ENCODE measurements around the gene TEX53.

The TEX53 gene

DNA sequence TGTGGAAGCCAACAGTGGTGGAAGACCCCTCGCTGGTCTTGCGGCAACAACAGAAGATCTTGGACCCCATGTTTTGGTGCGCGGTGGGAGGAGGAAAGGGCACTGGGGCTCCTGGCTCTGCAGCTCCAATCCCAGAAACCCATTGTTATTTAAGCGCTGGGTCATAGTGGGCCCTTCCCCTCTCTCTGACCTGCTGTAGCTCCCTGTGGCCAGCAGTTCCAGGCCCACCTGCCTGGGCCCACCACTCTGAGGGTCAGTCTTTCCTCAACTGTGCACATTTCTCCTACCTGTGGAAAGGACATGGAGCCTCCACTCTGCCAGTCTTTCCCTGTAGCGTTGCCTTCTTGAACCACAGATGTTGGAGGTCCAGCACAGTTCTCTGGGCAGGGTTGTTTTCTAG is at the start of gene TEX53:
Gene TEX53, minus strand, starts transcription at position 101 of the 400 bp plus-strand sequence. Its CDS starts 31 bp downstream, at position 70.
- DNase-seq: no peak

DNA sequence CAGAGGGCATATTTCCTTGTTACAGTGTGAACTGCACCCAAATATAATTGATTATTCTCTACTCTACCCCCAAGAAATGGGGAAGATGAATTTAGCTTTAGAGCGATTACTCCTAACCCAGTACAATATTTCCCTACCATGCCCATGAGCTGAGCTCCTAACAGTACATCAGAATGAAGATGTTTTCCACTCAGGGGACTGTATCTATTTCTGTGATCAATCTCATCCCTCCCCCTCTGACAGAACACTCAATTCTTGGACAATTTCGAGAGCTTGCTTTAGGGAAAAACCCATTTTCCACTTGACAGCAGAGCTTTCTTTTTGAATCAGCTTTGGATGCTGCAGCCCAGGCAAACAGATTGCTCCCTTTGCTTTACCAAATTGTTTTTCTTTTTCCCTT is 49.1 kb upstream of the TEX53 start:
- DNase-seq: no peak

DNA sequence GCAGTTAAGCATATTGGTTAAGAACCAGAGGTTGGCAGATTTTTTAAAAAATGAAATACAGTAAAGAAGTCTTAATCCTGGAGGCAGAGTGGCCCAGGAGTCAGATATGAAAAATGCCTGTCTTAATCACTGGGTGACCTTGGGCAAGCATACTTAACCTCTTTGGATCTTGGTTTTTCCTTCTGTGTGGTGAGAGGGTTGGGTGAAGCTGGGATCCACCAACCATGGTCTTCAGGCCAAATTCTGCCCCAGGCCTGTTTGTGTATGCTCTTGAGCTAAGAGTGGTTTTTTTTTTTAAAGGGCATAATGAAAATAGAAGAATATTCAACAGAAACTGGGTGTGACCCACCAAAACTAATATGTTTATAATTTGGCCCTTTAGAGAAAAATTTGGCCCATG is 44.4 kb upstream of the TEX53 start:
- no peak for DNase-seq

DNA sequence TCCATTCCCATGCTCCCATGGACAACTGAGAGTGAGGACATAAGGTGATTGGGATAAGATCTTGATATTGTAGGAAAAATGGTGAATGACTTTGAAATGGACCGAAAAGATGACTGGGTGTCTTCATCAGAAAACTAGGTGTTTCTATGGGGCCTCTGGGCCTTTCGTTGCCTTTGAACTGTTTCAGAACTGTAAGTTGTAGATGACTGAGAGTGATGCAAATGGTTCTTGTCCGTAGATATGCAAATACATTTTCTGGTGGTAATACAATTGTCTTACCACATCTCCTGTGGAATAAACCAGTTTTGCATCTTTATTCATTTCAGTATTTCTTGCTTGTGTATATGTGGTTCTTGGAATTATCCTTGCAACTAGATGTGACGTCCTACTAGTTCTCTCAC is 40.3 kb upstream of the TEX53 start:
- no peak for DNase-seq

DNA sequence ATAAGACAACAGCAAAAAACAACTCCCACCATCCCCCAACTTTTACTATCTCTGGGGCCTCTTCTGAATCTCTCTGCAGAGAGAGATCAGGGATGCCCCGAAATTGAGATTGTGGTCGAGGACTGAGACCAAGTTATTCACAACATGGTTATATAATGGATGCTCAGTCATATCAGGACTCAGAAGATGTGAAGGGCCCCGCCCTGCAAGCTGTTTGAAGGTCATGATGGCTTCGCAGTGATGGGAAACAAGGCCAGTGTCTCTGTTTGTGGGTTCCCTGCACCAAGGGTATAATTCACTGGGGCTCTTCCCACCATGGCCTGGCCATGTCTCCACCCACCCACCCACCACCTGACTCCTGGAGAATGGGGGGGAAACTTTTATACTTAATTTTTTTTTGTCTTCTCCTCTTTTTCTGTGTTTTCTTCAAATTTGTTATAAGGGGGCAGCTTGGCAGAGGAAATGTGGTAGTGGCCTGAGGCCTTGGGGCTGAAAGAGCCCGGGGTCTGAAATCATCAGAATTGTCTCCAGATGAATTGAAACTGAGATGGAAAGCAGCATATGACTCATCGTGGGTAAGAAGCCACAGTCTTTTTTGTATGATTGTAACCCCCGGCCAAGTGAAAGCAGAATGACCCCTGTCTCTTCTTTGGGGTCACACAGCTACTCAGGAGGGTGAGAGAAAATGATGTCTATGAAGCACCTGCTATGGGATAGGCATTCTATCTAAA is 39.4 kb upstream of the TEX53 start:
- DNase-seq: peak; percentile 79

DNA sequence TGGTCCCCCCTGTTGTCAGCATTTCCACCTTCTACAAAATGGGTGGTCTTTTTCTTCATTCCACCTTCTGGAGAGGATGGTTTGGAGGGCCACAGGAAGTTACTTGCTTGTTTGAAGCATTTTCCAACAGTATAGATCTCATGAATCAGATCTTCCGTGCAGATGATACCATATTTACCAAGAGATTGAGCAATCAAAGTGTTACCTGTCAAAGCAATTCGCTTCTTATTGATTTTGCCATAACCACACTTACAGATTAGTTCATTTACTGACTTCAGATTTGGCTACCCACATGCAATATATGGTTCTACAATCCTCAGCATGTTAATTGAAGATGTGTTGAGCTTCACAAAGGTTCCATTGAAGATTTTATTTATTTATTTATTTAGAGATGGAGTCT is 38.3 kb upstream of the TEX53 start:
- DNase-seq: no peak

DNA sequence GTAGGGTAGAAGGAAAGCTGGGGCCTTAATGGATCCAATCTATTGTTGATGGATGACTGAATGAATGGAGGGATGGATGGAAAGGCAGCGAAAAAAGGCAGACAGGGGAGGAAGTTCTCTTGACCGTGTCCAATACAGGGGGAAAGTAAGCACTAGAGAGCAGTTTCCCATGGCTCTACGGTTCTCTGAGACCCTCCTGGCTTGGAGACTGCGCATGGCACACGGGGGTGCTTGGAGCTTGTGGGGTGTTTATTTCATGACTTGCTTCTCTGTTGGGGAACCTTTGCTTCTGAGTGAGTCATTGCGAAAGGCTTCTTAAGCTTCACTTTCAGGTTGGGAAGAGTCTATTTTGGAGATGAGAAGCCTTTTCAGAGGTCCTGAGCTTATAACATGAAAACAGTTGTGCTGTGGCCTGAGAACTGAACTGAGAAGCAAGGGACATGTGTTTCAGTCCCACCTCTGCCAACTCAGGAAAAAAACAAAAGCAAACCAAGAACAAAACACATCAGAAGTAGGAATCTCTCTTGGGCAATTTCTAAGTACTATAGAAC is 37.2 kb upstream of the TEX53 start:
- DNase-seq: no peak

DNA sequence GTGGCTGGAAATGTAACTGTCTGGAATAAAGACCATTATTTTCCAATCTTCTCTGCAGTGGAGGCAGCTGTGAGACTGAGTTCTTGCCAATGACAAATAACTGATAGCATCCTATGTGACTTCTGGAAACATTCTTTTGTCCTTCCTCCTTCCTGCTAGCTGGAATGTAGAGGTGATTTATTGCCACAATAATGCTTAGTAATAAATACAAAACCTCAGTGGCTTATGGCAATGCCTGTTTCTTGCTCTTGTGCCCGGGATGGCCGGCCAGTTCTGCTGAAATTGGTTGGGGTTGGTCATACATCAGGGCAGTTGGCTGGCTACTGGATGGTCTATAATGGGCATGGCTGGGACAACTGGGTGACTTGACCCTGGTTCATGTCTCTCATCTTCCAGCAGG is 36.5 kb upstream of the TEX53 start:
- no peak for DNase-seq

DNA sequence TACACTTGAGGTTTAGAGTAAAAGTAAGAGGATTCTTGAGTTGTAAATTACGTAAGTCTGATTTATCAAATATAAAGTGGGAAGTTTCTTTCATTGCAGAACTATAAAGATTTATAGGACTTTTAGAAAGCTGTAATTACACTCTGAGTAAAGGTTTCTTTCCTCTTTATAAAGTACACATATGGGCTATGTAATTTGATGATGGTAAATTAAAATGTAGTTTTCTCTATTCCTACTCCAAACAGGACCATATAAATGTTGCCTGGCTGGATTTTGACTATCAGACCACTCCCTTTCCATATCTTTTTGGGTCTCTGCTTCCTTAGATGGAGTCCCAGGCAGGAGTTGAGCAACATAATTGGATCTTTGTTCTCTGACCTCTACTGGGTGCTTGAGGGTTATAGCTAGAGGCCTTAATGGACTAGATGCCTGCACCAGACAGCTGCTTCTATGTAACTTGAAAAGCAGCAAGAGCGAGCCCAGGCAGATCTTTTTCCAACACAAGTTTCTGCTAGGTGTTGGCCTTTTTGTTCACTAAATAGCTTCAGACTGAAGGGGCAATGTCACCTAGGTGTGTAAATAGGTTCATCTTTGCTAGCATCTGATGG is 35.7 kb upstream of the TEX53 start:
- DNase-seq: no peak

DNA sequence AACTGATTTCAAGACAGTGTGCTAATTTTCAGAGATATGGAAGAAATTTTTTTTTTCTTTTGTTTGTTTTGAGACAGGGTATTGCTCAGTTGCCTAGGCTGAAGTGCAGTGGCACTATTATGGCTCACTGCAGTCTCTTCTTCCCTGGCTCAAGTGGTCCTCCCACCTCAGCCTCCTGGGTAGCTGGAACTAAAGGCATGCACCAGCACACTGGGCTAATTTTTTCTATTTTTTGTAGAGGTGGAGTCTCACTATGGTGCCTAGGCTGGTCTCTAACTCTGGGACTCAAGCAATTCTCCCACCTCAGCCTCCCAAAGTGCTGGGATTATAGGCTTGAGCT is 34.3 kb upstream of the TEX53 start:
- DNase-seq: no peak

DNA sequence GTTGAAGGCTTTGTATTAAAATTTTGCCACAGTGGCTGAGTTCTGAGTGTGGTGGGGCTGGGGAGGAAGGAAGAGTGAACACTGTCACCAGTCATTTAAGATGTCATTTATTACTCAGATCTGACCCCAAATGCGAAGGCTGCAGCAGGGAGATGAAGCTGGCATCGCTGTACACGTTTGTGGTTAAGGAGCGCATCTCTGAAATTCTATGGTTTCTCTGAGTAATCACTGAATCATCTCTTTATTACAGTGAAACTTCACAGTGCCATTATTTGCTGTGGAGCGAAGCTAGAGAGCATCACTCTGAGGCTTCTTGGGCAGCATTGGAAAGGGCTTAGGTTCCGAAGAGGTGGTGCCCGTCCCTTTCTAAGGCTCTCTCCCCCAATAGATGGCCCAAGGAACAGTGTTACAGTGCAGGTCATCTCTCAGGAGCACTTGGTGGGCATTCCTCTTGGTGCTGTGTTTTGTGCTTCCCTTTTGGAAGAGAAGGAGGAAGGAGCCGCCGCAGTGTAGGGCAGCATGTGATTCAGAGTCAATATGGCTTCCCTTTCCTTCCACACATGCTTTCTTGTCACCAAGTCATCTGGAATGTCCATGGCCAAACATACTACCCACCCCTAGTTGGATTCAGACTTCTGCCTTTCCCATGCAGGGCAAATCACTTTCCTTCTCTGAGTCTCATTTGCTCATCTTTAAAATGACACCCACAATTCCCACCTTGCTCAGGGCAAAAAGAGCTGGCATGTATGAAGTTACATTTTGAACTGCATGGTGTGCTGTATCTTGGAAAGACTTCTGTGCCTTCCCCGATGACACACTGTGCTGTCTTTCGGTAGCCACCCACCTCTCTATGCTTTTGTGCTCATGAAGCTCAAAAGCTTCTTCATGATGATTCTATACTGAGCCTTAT is 33.7 kb upstream of the TEX53 start:
- peak; percentile 73 for DNase-seq

DNA sequence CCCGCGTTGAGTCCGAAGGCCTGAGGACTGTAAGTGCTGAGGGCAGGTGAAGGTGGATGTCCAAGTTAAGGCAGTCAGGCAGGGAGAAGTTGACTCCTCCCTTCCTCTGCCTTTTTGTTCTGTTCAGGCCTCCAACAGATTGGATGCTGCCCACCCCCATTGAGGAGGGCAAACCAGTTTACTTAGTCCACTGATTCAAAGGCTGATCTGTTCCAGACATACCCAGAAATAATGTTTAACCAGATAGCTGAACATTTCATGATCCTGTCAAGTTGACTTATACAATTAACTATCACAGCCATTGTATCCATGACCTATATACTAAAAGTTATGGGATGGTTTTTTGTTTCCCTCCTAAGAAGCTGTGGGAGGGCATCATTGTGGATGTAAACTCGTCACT is 32.7 kb upstream of the TEX53 start:
- no peak for DNase-seq

DNA sequence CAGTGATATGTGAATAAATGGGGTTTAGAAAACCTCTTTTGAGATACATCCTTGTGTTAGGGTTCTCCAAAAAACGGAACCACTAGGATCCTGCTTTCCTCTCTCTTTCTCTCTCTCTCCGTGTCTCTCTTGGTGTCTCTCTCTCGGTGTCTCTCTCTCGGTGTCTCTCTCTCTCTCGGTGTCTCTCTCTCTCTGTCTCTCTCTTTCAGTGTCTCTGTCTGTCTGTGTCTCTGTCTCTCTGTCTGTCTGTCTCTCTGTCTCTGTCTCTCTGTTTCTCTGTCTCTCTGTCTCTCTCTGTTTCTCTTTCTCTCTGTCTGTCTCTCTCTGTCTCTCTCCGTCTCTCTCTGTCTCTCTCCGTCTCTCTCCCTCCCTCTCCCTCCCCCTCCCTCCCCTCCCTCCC is 32.2 kb upstream of the TEX53 start:
- DNase-seq: no peak

DNA sequence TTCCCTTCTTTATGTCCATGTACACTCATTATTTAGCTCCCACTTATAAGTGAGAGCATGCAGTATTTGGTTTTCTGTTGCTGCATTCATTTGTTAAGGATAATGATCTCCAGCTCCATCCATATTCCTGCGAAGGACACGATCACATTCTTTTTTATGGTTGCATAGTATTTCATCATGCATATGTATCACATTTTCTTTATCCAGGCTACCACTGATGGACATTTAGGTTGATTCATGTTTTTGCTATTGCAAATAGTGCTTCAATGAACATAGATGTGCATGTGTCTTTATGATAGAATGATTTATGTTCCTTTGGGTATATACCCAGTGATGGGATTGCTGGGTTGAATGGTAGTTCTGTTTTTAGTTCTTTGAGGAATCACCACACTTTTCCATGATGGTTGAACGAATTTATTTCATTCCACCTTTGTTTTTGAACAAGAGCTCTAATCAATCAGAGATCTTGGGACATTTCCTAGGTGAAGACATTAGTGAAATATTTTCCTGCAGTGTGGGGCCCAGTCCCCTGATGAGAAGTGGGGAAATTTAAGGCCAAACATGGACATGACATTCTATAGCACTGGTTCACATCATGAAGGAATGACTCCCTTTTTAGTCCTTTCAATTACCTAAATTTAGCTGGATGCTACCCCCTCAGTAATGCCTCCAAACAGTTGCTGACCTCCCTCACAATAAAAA is 31.5 kb upstream of the TEX53 start:
- no peak for DNase-seq

DNA sequence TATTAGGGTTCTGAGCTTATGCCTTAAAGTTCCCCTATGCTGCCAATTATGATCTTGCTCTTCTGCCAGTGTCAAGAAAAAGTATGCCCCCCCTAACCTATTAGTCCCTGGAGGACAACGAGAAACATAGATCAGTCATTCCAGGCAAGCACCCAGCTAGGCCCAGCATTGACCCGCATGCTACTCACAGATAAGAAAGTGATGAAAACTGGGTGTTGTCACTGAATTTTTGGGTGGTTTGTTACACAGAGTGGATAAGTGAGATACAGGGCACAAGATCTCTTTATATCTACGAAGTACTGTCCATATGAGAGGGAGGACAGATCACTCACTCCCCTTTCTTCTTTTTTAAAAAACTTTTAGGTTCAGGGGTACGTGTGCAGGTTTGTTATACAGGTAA is 30.8 kb upstream of the TEX53 start:
- DNase-seq: no peak

DNA sequence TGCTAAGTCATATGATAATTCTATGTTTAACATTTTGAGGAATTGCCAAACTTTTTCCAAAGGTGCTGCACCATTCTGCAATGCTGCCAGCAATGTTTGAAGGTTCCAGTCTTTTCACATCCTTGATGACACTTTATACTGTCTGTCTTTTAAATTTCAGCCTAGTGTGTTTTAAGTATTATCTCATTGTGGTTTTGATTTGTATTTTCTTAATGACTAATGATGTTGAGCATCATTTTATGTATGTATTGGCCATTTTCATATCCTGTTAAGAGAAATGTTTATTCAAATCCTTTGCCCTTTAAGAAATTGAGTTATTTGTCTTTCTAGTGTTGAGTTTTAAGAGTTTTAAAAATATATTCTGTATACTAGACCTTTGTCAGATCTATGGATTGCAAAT is 29.4 kb upstream of the TEX53 start:
- DNase-seq: no peak

DNA sequence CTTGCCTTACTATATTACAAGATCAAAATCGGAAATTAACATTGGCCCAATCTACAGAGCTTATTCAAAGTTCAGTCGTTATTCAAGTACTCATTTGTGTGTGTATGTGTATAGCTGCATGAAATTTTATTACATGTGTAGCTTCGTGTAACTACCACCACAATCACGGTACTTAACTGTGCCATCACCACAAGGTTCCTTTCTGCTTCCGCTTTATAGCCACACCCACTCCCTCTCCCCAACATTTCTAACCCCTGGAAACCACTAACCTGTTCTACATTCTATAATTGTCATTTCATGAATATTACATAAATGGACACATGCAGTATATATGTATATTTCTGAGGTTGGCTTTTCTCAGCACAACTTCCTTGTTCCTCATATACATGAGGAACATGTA is 28.3 kb upstream of the TEX53 start:
- DNase-seq: no peak

DNA sequence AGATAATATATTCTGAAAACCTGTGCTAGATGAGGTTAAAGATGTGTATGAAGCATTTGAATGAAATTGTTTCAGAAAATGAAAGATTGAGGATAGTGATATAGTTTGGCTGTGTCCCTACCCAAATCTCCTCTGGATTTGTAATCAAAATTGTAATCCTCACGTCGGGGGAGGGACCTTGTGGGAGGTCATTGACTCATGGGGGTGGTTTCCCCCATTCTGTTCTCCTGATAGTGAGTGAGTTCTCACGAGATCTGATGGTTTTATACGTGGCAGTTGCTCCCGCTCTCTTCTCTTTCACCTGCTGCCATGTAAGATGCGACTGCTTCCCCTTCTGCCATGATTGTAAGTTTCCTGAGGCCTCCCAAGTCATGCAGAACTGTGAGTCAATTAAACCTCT is 26.4 kb upstream of the TEX53 start:
- DNase-seq: no peak

DNA sequence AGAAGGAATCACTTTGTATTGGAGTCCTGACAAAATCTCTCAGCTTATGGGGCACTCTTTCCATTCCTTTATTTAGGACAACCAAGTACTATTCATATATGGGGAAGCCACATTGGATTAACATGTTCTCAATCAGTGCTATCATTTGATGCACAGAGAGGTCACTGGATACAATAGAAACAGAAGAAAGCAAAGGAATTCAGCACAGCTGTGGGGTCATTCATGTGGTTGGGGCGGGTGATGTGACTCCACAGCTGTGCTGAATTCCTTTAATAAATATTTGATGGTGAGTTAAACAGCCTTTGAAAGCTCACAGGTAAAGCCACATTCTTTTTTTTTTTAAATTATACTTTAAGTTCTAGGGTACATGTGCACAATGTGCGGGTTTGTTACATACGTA is 25.2 kb upstream of the TEX53 start:
- DNase-seq: no peak

DNA sequence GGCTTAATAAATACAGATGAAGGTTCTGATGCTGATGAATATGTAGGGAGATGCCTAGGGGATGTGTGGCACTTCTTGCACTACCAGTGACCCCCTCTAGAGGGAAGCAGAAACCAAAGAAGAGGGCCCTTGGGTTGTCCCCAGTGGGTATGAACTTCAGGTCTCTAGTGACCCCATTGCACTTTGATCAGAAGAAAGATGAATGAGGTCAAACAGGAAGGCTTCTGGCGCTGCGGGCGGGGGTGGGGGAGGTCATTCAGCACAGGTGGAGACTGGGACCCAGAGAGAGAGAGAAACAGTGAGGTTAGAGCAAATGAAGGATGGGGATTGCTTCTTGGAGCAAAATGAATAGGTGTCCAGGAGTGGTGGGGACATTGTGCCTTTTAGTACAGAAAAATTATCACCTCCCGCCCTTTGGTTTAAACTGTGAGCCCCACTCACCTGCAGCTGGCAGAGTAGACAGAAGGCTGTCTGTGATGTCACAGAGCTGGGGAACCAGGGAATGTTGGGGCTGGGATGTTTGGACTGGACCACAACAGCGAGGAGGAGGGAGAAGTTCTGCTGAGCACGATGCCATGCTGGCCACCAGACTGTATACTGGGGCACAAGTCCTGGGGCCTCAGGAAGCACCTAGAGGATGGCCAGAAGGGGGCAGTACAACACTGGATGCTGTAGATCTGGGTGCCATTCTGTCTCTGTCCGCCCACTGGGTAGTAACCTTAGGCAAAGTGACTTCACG is 24.2 kb upstream of the TEX53 start, which contains the start of gene TEX48:
Gene TEX48, minus strand, starts transcription at position 599 of the 739 bp plus-strand sequence. CDS start 10,469 bp downstream, outside the sequence.
- peak; percentile 83 for DNase-seq

DNA sequence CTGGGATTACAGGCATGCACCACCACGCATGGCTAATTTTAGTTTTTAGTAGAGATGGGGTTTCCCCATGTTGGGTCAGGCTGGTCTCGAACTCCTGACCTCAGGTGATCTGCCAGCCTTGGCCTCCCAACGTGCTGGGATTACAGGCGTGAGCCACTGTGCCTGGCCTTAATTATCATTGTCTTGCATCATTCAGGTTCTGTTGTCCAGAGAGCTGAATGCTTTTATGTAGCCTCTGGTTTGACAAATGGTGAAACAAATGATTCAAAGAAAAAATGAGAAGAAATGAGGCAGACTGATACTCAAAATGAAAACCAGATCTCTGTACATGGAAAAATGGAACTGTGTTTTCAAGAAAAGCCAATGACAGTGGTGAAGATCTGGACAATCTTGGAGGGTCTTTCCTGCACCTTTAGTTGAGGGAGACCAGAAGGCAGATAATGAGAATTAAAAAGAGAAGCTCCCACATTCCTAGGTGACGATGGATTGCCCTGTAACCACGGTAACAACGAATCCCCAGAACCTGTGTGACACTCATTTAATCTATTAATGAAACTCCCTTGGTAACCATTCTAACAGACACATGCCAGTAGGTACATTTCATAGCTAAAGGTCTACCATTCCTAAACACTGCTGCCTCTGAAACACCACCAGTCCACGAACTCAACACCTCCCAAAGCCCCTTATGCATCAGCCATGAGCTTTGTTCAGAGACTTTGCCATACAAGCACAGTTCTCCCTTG is 22.8 kb upstream of the TEX53 start:
- no peak for DNase-seq
